H9 (cell line): Measurements from ENCODE around the gene NANOS2. TPM values are rescaled to one million over a fixed set of nuclear protein-coding genes. Genes with fewer than 3 reads are reported as not detected.

Experiments
- DNase-seq: peaks from one replicate; pipeline ENCODE4 v3.0.0-alpha.2; 2017
- H2AFZ ChIP-seq: one replicate; pipeline ENCODE4 v1.6.1; 2013; ENCODE audit warnings: mild to moderate bottlenecking, low read length, control low read depth, moderate library complexity
- H2AK5ac ChIP-seq: 2 replicates; pipeline ENCODE4 v1.6.1; 2013; ENCODE audit warnings: low read length, control low read depth, mixed read lengths; ENCODE audit not compliant: insufficient read length
- H2BK120ac ChIP-seq: one replicate; pipeline ENCODE4 v1.6.1; 2013; ENCODE audit warnings: low read depth, mild to moderate bottlenecking, low read length, control low read depth, inconsistent platforms; ENCODE audit not compliant: poor library complexity, severe bottlenecking
- H2BK12ac ChIP-seq: 2 replicates; pipeline ENCODE4 v1.6.1; 2013; ENCODE audit warnings: low read length, control low read depth, mixed read lengths, low read depth; ENCODE audit not compliant: insufficient read length
- H2BK15ac ChIP-seq: 2 replicates; pipeline ENCODE4 v1.6.1; 2013; ENCODE audit warnings: low read depth, low read length, control low read depth
- H2BK20ac ChIP-seq: one replicate; pipeline ENCODE4 v1.6.1; 2013; ENCODE audit warnings: low read depth, mild to moderate bottlenecking, low read length, control low read depth, inconsistent platforms; ENCODE audit not compliant: poor library complexity, severe bottlenecking
- H2BK5ac ChIP-seq: 2 replicates; pipeline ENCODE4 v1.6.1; 2013; ENCODE audit warnings: low read length, control low read depth, mixed read lengths; ENCODE audit not compliant: insufficient read length
- H3K14ac ChIP-seq: 2 replicates; pipeline ENCODE4 v1.6.1; 2013; ENCODE audit warnings: low read length, control low read depth; ENCODE audit not compliant: insufficient read depth
- H3K18ac ChIP-seq: 2 replicates; pipeline ENCODE4 v1.6.1; 2013; ENCODE audit warnings: low read depth, mild to moderate bottlenecking, mixed read lengths, low read length, control low read depth; ENCODE audit not compliant: insufficient read length
- H3K23ac ChIP-seq: 2 replicates; pipeline ENCODE4 v1.6.1; 2013; ENCODE audit warnings: low read length, control low read depth, mixed read lengths, low read depth; ENCODE audit not compliant: insufficient read length
- H3K23me2 ChIP-seq: 2 replicates; pipeline ENCODE4 v1.6.1; 2013; ENCODE audit warnings: low read depth, mild to moderate bottlenecking, mixed read lengths, low read length, control low read depth; ENCODE audit not compliant: insufficient read length, poor library complexity, severe bottlenecking
- H3K27ac ChIP-seq: 2 replicates; pipeline ENCODE4 v1.5.1; 2013; ENCODE audit warnings: low read length, control low read depth, mixed read lengths, low read depth; ENCODE audit not compliant: insufficient read length
- H3K27me3 ChIP-seq: 2 replicates; pipeline ENCODE4 v1.6.1; 2013; ENCODE audit warnings: low read length, control low read depth, inconsistent platforms; ENCODE audit not compliant: insufficient read depth
- H3K4ac ChIP-seq: 2 replicates; pipeline ENCODE4 v1.6.1; 2013; ENCODE audit warnings: low read depth, mild to moderate bottlenecking, control low read depth, inconsistent platforms, low read length, moderate library complexity
- H3K4me1 ChIP-seq: 2 replicates; pipeline ENCODE4 v1.6.1; 2013; ENCODE audit warnings: low read length, control low read depth, inconsistent platforms; ENCODE audit not compliant: insufficient read depth
- H3K4me2 ChIP-seq: 2 replicates; pipeline ENCODE4 v1.6.1; 2013; ENCODE audit warnings: low read length, control low read depth, mixed read lengths; ENCODE audit not compliant: insufficient read length, insufficient read depth
- H3K56ac ChIP-seq: 2 replicates; pipeline ENCODE4 v1.6.1; 2013; ENCODE audit warnings: low read depth, mild to moderate bottlenecking, mixed read lengths, low read length, control low read depth; ENCODE audit not compliant: insufficient read length
- H3K79me1 ChIP-seq: 2 replicates; pipeline ENCODE4 v1.6.1; 2013; ENCODE audit warnings: low read depth, mild to moderate bottlenecking, moderate library complexity, low read length, control low read depth, inconsistent platforms; ENCODE audit not compliant: insufficient read depth, poor library complexity, severe bottlenecking
- H3K79me2 ChIP-seq: 2 replicates; pipeline ENCODE4 v1.6.1; 2013; ENCODE audit warnings: low read length, control low read depth, inconsistent platforms; ENCODE audit not compliant: insufficient read depth
- H3K9ac ChIP-seq: 2 replicates; pipeline ENCODE4 v1.6.1; 2013; ENCODE audit warnings: low read length, control low read depth, mixed read lengths; ENCODE audit not compliant: insufficient read length; ENCODE audit errors: extremely low read depth
- H3K9me3 ChIP-seq: one replicate; pipeline ENCODE4 v1.6.1; 2013; ENCODE audit warnings: low read depth, low read length, inconsistent platforms; ENCODE audit not compliant: control insufficient read depth
- H3T11ph ChIP-seq: one replicate; pipeline ENCODE4 v1.6.1; 2013; ENCODE audit warnings: mild to moderate bottlenecking, low read length, control low read depth, inconsistent platforms
- H4K20me1 ChIP-seq: one replicate; pipeline ENCODE4 v1.6.1; 2013; ENCODE audit not compliant: control insufficient read depth, insufficient read length, insufficient read depth
- H4K5ac ChIP-seq: 2 replicates; pipeline ENCODE4 v1.6.1; 2013; ENCODE audit warnings: low read depth, mild to moderate bottlenecking, mixed read lengths, low read length, control low read depth; ENCODE audit not compliant: insufficient read length
- H4K8ac ChIP-seq: replicated peaks from 2 replicates; pipeline ENCODE4 v1.6.1; 2013; ENCODE audit warnings: low read length, control low read depth, mixed read lengths, low read depth; ENCODE audit not compliant: insufficient read length
- H4K91ac ChIP-seq: 2 replicates; pipeline ENCODE4 v1.6.1; 2013; ENCODE audit warnings: low read depth, mild to moderate bottlenecking, moderate library complexity, mixed read lengths, low read length, control low read depth; ENCODE audit not compliant: insufficient read length
- H3K27ac Mint-ChIP-seq, 3 experiments: 2 replicates in 2 of 3; 3 replicates in 1 of 3; pipeline ENCODE4 v1.8.0; 2020 to 2021; ENCODE audit warnings: mixed read lengths in 3 of 3, mild to moderate bottlenecking in 1 of 3, moderate library complexity in 1 of 3
- H3K27me3 Mint-ChIP-seq: 2 replicates; pipeline ENCODE4 v1.8.0; 2021; ENCODE audit warnings: low read depth, mild to moderate bottlenecking, moderate library complexity, mixed read lengths
- H3K36me3 Mint-ChIP-seq, 3 experiments: 2 replicates in 2 of 3; 3 replicates in 1 of 3; pipeline ENCODE4 v1.8.0; 2020 to 2021; ENCODE audit warnings: low read depth in 3 of 3, mixed read lengths in 3 of 3; ENCODE audit not compliant: insufficient read depth in 1 of 3
- H3K4me1 Mint-ChIP-seq, 2 experiments: 2 replicates each; pipeline ENCODE4 v1.8.0; 2020; ENCODE audit warnings: mixed read lengths in 2 of 2
- H3K4me3 Mint-ChIP-seq, 2 experiments: 2 replicates in 1 of 2; 3 replicates in 1 of 2; pipeline ENCODE4 v1.8.0; 2020 to 2021; ENCODE audit warnings: mild to moderate bottlenecking in 2 of 2, mixed read lengths in 2 of 2, moderate library complexity in 1 of 2
- H3K9me3 Mint-ChIP-seq, 2 experiments: 2 replicates in 1 of 2; 3 replicates in 1 of 2; pipeline ENCODE4 v1.8.0; 2020; ENCODE audit warnings: mild to moderate bottlenecking in 2 of 2, mixed read lengths in 2 of 2, moderate library complexity in 1 of 2
- CTCF ChIP-seq: fragments of 200-600 bp; sonication (generic); conservative IDR thresholded peaks from 3 replicates; pipeline ENCODE4 v1.8.0; 2021; ENCODE audit warnings: antibody characterized with exemption, mild to moderate bottlenecking
- WGBS: extraction: QIAGEN DNeasy Blood & Tissue Kit; methylation state at CpG from one replicate; pipeline ENCODE4 v1.1.7; 2013; ENCODE audit warnings: missing lambda C conversion rate, low lambda C conversion rate, mixed read lengths; ENCODE audit not compliant: insufficient read length; ENCODE audit errors: extremely low coverage; 5-methylcytosine and 5-hydroxymethylcytosine counted together
- total RNA-seq: library from RNA; stranded (reverse); gene quantifications from 2 replicates; pipeline ENCODE4 v1.2.1, GENCODE V29; 2021

Gene NANOS2
- total RNA-seq, 1 experiment from 2014 or later = not detected

GRCh38 chr19:45889210-45889885 is 25.2 kb downstream of the NANOS2 start:
- Histone ChIP-seq H2BK5ac (no peak overlapping the region), H3K27me3 (no peaks in the 10 kb centered on the region), H2BK12ac (no peak overlapping the region), H3K18ac (no peak overlapping the region), H3K56ac (no peak overlapping the region), H3K9ac (no peak overlapping the region), H4K20me1 (no peaks in the 10 kb centered on the region), H2BK120ac (no peak overlapping the region), H3K4me1 (no peaks in the 10 kb centered on the region), H4K91ac (no peak overlapping the region), H3K23me2 (peaks cover 8% of the 10 kb centered on the region), H3T11ph (no peak overlapping the region), H3K4ac (no peak overlapping the region), H3K79me1 (no peaks in the 10 kb centered on the region), H4K5ac (no peak overlapping the region), H3K27ac (no peak overlapping the region), H2BK15ac (no peak overlapping the region), H2AFZ (no peak overlapping the region), H2BK20ac (no peak overlapping the region), H3K14ac (no peak overlapping the region), H3K23ac (no peak overlapping the region), H2AK5ac (no peak overlapping the region), H4K8ac (no peak overlapping the region), H3K4me2 (no peak overlapping the region), H3K79me2 (no peaks in the 10 kb centered on the region), H3K9me3 (no peaks in the 10 kb centered on the region)
- Mint-ChIP-seq H3K4me3 (no peak overlapping the region; a peak in 1 of 5 replicates), H3K4me1 (peaks cover 7 to 17% of the 10 kb centered on the region in 2 experiments; a peak in 3 of 4 replicates), H3K9me3 (no peaks in the 10 kb centered on the region), H3K36me3 (peaks cover 2 to 7% (median 5%) of the 10 kb centered on the region in 3 experiments; a peak in 4 of 7 replicates), H3K27me3 (no peaks in the 10 kb centered on the region), H3K27ac (no peak overlapping the region)
- no peak for TF ChIP-seq CTCF
- DNase-seq = no peak
- WGBS = no CpG with 5 or more reads among the region's 6 CpGs
